Measurements from ENCODE around the gene UNC80.

DNA sequence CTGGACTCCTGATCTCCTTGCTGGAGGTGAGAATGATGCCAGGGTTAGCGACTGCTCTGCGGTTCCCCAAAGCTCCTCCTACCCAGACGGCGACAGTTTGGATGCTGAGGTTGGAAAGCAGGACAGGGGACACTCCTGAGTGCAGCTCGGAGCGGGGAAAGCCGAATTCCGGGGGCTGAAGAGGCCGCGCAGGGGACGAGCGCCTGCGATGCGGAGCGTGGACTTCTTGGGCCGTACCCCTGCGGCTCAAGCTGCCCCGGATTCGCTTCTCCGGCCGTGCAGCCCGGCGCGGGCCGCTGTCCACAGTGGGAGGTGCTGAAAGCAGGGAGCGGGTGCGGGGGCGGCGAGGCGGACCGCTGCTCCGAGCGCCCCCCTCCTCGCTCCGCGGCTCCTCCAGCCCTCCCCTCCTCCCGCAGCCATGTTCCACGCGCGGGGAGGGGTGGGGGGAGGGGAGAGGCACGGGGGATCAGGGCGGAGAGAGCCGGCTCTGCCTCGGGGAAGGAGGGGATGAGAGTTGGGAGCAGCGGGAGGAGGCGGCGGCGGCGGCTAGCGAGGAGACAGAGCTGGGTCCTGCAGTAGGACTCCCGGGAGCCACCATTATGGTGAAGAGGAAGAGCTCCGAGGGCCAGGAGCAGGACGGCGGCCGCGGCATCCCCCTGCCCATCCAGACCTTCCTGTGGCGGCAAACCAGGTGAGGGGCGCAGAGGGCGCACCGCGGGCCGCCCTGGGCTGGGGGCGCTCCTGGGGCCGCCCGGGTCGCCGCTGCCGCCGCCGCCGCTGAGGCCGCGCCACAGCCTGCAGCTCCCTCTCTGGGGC lies at the start of gene UNC80:
- TF ChIP-seq CTCF (IDR thresholded peaks at IDR 0.05) (no peak), POLR2A (IDR thresholded peaks at IDR 0.05) (no peak)

Data from lower leg skin (tissue), 3 donors.